Stimulated activated CD8-positive, alpha-beta memory T cell treated with anti-CD3 and anti-CD28 coated beads, Interleukin-12 subunit alpha, Interleukin-12 subunit beta, amount 100 ng/mL, for 1 hour (primary cell): ENCODE measurements around the gene TNS2.
A peak's percentile ranks its signal among the peaks of the same experiment; 100 is the strongest.

Experiments
- DNase-seq: peaks from one replicate; pipeline ENCODE4 v3.0.0-alpha.2; 2020; ENCODE audit warnings: low read depth

Gene TNS2

DNA sequence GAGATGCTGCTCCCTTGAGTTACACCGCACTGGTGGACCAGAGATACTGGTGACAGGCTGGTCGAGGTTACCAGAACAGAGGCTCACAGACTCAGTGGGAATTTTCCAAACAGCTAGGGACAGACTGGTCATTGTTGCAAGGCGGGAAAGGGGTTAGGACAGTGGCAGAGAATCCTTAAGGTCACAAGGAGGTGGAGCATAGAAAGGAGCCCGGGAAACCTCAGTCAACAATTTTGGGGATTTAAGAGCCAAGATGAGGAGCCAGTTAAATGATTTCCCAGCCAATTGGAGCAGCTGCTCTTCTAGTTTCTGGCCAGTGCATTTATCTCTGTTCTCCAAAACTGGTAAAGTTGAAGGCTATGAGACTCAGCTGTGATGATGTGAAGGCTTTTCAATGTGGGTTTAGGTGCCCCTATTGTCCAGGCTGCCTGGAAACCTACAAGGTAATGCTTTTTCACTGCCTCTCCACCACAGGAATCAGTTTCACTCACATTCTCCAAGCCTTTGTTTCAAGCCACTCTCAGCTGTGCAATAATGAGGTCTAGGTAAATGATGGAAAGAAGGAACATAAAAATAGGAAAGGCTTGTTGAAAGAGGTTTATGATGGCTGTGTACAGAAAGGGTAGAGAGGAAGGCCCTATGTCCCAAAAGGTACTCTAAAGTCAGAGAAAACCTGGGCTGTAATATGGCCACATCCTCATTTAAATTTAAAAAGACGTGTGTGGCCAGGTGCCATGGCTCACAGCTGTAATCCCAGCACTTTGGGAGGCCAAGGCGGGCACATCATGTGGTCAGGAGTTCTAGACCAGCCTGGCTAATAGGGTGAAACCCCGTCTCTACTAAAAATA is 7.0 kb upstream of the TNS2 start:
- DNase-seq, result no peak

DNA sequence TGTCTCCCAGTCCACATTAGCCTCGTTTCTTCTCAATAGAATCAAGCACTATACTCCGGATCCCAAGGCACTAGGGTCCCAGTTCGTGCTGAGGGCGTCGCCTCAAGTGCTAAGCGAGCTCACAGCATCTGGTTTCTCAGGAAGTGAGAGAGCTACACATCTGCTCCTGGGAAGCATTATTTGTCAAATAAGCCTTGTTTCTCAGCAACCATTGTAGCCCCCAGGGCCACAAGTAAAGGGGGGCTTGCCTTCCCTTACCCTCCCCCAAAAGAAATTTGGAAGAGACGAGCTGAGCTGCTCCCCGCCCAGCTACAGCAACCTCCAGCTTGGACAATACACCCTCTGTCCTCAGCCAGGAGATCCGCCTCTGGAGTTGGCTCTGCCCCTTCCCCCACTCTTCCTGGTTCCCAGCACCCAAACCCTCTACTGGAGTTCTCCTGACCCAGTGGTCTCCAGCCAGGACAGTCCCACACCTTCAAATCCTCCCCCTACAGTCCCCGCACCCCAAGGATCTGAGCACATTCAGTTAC is 5.7 kb upstream of the TNS2 start:
- DNase-seq, result no peak

DNA sequence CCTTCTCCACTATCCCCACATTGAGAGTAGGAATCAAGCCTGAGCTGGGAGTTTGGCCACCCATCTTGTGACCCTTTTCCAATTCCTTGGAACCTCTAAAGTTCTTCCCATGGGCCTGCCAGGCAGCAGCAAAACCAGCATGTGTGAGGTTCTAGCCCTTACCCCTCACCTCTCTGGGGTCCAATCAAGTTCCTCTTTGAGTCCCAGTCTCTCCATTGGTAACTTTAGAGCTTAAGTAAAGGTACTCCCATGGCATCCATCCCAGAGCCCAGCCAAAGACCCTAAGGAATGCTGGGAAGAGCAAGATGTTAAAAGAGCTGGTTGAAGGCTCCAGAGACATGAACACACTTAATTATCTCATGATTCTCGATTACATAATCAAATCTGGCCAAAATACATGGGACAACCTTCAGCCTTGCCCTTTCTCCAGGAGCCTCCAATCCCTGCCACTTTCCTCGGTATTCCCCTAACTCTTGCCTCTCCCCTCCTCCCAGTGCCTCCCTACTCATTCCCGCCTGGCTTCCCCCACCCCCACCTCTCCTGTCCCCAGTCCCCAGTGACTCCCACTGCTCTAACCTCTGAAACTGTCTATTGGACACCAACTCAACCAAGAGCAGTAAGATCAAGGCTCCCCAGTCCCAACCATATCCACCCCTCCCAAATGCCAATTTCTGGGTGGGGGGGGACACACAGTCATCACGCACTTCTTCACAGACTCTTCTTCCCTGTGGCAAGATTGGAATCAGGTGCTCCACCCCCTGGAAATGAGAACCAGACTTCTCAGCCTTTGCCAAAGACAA is 4.8 kb upstream of the TNS2 start:
- no peak for DNase-seq

DNA sequence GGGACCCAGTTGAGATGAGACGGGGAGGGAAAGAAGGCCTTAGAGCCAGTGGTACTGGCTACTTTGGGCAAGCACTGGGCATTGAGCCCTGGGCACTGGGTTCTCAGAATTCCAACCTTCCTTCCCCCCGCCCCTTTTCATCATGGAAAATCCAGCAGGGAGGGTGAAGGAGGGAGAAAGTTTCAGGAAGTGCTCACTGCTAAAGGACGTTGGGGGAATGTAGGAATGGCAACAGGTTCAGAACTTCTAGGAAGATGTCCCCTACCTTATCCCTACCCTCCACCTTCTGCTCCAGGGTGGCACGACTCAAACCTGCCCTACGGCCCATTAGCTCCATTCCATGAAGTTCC is 4.2 kb upstream of the TNS2 start:
- no peak for DNase-seq

DNA sequence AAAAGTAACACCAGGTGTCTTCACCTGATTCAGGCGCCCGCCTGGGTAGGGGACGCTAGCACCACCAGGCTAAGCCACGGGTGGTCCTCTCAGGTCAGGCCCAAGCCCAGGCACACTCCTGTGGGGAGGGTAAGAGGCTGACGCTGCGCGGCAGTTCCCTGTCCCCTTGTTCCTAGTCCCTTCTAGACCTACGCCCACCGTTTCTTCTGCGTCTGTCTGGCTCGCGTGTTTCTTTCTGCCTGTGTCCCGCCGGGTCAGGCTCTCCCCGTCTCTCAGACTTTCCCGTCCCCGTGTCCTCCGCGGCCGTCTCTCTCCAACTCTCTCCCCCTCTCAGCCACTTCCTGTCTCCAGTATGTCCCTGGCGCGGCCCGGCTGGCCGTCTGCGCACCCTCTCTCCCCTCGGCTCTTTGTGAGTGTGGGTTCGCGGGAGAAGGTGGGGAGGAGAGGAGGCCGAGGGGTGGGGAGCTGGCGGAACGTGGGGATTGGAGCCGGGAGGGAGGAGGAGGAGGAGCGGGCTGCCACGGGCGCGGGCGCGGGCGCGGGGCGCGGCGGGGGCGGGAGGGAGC is 3.1 kb upstream of the TNS2 start:
- DNase-seq, result no peak

DNA sequence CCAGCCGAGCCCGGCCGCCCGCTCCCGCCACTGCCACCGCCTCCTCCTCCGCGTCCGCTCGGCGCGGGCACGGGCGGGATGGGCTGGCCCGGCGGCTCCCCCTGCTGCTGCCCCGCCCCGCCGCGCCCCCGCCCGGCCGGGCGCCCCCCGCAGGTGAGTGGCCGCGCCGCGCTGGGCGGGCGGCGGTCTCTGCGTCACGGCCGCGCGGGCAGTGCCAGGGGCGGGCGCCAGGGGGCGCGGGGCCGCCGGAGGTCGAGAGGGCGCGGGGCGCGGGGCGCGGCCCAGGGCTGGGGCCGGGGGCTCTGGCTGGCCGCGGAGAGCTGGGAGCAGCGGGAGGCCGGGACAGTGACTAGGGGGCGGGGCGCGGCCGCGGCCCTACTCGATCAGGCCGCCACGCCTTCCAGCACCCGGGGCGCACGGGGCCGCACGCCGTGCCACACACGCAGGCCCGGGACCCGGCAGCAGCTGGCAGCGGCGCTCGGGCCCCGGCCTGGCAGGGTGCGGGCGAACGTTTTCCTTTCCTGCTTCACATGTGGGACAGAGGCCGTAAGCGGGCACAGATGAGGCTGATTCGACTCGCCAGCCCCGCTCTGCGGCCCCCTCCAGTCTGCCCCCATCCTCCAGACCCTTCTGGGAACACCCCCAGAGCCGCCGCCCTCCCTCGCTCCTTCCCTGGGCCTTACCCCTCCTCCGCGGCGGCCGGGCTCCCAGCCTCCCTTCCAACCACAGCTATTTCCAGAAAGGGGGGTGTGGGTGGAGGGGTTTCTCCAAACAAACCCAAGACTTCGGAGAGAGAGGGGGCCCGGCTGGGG is 2.4 kb upstream of the TNS2 start:
- peak; percentile 36 for DNase-seq

DNA sequence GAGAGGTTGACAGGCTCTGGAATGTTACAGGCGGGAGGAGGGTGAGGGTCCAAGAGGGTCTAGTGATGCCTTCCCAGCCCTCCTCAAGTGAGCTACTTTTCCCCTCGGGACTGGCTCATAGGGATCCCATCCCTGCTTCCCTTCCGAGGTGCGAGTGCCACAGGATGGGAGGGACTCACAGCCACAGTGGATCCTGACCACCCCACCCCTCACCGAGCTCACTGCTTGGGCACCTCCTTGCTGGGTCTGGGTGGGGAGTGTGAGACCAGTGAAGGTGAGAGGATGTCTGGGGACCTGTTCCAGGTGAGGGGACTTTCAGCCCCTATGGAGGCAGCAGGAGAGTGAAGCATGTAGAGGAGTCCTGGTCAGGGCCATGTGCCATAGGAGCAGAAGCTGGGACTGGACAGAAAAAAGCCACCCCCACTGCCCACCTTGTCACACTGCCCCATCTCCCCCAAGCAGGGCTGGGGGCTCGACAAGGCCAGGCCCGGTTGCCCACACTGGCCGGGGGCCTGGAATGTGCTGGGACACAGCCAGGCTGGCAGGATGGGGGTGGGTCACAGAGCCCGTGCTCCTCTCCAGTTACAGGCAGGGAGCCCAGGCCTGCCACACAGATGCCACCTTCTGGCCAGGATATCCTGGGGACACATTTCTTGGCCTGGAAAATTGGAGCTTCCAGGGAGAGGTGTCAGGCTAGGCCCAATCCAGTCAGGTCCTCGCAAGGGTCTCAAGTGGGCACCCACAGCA is 1.7 kb upstream of the TNS2 start:
- DNase-seq, result no peak

DNA sequence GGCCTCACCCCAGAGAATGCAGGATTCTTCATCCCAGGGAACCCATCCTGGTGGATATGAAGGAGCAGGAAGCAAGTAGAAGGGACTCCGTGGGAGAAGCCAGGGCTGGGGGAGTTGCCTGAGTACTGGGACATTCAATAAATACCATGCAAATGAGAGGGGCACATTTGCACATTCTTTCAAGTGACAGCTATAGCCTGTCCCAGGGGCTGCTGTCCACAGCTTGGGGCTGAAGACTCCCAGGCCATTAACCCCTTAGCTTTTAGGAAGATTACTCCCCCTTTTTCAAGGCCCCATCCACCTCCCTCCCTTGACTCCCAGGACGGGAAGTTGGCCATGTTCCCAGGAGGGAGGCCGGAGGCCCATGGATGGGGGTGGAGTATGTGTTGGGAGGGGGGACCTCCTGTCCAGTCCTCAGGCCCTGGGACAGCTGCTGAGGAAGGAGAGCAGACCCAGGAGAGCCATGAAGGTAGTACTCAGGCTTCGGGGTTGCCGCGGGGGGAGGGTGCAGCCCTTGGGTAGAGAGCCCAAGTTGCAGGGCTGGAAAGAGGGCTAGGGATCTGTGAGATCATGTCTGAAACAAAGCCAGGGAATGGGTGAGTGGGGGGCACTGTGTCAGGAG is 974 bp upstream of the TNS2 start:
- no peak for DNase-seq

DNA sequence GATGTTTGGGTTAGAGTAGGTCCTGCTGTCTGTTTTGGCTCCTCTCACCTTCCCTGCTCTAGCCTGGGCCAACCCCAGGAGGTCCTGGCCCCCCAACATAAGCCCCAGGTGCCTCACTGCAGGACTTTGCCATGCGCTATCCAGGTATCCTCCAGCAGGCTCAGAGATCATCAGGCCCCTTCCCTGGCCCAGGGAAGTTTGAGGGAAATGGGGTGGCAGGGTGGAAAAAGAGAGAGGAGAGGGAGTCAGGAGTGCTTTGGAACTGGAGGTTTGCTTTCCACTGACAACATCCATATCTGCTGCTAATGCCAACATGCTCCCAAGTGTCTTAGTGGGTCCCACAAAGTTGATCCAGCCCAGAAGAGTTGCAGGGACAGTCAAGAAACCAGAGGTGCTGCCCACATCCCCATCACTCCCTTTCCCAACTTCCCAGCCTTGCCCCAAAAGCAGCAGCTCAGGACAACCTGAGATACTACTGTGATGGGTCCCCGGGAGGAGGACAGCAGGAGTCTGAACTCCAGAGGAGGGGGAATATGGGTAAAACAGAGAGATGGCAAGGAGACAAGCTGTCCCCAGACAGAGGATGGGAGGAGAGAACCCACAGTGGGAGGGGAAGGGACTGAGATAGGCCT is 677 bp downstream of the TNS2 start:
- DNase-seq, result no peak

DNA sequence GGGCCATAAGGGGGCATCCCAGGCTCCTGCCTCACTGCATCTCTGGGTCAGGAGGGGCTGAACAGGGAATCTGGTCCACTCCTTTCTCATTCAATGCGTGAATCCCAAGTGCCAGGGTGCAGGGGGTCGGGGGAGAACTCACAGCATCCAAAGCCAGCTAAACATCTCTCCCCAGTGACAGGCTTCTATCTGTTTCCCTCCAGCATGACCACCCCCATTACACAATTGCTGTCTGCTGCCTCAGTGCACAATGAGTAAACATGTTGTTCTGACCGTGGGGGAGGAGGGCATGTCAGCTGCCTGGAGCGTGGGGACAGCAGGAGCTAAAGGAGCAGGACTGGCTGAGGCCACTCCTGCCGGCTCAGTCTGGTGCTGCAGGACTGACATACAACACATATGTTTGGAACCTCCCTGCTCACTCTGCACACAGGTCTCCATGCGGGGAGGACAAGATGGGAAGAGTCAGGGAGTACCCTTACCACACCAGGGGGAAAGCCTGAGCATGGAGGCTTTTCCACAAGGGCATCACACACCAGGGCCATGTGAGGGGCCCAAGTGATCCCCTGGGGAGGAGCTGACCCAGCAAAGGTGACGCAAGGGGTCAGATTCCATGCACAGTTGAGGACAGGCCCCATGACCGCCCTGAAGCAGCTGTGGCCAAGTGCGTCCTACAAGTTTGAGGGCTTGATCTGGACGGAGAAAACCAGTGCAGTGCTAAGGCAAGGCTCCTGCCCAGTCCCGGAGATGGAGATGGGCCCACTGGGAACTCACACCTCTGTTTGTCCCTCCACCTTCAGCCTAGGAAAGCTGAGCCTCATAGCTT is 1.4 kb downstream of the TNS2 start:
- no peak for DNase-seq

DNA sequence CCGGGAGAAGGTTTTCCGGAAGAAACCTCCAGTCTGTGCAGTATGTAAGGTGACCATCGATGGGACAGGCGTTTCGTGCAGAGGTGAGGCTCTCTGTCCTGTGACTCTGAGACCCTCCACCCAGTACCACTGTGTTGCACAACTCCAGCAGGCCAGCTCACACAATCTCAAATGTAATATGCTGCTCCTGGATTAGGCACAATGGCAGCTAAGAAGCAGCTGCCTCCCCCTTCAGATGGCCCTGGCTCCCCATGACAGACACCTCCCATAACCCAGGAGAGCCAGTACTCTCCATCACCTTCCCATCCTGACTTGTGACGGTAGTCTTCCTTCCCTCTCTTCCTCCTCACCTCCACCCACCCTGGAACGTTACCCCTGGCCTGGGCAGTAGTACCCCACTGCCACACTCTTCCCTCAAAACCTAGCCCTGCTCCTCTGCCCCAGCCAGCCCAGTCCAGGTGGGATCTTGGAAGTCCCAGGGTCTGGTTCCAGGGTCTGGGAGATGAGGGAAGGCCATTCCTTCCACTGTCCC is 2.1 kb downstream of the TNS2 start:
- no peak for DNase-seq

DNA sequence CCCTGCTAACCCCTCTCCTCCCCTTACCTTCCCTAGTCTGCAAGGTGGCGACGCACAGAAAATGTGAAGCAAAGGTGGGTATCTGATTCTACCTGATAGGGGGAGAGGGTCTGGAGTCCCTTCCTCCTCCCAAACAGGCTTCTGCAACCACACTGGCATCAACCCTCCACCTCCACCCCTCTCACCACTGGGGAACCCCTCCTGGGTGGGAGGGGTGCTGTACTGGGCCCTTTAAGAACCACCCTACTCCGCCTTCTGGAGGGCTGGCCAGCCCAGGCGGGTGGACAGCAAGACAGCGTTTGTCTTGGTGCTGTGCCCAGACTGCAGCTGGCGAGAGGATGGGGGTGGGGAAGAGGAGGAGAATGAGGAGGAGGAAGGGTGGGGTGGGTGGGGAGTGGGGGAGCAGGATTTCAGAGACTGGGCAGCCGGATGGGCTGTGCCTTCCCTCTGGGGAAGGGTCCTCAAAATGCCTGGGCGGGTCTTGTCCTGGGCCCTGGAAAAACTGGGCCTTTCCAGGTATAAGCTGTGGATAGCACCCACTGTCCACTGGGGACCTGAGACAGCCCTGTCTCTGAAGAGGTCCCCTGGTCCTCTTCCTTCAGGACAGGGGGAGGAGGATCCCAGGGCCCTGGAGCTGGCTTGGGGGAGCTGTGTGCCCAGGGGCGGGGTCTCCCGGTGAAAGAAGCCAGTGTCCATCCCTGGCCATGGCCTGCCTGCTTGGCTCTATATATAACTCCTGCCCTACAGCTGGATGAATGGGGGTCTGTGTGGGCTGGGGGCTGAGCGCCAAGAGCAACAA is 2.8 kb downstream of the TNS2 start:
- DNase-seq, result no peak

DNA sequence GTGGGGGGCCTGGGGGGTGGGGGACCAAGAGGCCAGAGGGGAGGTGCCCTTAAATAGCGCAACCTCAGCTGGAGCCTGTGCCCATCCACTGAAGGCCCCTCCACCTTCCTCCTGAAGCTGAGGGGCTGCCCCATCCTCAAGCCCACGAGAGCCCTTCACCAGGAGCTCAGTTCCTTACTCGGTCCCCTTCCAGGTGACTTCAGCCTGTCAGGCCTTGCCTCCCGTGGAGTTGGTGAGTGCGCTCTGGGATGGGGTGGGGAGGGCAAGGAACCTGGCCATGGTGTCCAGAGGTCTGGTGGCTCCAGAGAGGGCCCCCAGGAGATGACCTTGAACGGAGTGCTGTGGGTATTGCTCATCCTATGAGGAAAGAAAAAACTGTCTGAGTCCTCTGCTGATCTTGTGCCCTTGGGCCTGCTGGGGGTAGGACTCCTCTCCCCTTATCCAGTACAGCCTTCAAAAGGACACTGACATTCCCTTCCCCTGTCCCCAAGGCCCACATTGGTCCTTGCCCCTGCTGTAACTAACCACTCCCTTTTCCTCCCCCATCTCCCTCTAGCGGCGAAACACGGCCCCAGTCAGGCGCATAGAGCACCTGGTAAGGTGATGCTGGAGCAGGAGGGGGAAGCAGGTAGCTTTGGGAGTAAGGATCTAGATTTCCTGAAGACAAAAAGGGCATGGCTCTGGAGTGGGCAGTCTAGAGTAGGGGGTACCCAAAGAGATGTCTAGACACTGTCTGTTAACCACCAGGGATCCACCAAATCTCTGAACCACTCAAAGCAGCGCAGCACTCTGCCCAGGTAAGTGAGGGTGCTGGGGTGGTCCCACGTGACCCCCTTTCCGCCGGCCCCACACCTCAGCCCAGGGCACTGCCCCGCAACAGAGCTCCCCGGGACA is 3.6 kb downstream of the TNS2 start:
- peak; percentile 36 for DNase-seq

DNA sequence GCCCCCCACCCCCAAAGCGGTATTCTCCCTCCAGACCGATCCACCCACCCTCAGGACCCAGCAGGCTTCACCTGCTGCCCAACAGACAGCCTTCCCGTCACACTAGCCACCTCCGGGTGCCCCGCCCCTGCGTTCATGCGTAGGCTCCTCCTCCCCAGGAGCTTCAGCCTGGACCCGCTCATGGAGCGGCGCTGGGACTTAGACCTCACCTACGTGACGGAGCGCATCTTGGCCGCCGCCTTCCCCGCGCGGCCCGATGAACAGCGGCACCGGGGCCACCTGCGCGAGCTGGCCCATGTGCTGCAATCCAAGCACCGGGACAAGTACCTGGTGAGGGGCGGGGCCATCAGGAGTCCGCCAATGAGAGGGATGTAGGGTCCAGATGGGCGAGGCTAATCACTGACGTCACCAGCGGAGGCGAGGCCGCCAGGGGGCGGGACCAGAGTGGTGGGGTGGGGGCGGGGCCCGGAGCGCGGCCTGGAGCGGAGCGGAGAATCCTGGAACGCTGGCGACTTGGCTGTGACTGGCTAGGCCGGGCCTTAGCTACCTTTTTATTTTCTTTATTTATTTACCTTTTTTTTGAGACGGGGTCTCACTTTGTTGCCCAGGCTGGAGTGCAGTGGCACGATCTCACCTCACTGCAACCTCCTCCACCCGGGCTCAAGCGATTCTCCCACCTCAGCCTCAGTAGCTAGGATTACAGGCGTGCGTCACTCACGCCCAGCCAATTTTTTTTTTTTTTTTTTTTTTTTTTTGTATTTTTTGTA is 4.4 kb downstream of the TNS2 start:
- DNase-seq, result peak; percentile 88

DNA sequence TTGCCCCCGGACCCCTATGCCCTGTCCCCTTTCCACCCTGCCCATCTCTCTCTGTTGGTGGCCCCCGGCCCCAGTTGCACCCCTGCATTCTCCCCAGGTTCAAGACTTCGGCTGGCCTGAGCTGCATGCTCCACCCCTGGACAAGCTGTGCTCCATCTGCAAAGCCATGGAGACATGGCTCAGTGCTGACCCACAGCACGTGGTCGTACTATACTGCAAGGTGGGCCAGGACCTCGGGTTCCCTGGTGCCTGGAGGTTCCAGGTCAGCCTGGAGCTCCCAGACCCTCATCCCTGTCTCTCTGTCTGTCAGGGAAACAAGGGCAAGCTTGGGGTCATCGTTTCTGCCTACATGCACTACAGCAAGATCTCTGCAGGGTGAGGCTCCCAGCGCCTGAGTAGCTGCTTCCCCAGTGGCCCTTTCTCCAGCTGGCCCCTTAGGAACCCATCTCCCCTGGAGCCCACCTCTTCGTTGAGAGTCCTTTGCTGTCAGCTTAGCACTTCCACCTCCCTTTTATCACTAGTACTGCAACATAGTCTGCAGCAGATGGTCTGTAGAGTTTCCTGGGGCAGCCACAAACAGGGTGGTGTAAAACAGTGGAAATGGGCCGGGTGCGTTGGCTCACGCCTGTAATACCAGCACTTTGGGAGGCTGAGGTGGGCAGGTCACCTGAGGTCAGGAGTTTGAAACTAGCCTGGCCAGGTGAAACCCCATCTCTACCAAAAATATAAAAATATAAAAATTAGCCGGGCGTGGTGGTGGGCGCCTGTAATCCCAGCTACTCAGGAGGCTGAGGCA is 5.8 kb downstream of the TNS2 start:
- no peak for DNase-seq

DNA sequence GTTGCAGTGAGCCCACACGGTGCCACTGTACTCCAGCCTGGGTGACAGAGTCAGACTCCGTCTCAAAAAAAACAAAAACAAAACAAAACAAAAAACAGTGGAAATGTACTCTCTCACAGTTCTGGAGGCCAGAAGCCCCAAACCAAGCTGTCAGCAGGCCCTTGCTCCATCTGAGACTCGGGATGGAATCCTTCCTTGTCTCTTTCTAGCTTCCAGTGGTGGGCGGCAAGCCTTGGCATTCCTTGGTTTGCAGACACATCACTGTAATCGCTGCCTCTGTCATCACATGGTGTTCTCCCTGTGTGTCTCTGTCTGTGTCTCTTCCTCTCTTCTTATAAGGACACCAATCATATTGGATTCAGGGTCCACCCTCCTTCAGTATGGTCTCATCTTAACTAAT is 6.4 kb downstream of the TNS2 start:
- no peak for DNase-seq
